ENCODE data around the gene ZBTB25.

DNA sequence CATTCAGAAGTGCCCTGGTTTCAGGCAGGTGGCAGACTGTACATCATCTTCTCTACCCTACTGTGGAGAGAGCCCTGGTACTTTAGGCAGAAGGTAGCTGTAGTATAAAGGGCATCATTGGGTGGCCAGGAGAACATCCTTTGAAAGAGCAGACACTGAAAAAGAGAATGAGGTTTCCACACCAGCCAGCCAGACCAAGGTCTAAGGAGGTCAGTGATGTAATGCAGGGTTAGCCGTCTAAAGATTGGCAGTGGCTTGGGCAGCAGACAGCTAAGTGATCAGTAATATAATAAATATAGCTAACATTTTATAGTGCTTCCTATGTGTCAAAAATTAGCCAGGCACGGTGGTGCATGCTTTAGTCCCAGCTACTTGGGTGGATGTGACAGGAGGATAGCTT, 12.0 kb downstream of the ZBTB25 start:
- TF ChIP-seq GATA1 (IDR thresholded peaks at IDR 0.05; ENCODE audit: low read depth, low read length) (no peak), POLR2A (IDR thresholded peaks at IDR 0.05; ENCODE audit: low read length) (no peak)

Measured in erythroblast (primary cell).